Measurements from ENCODE around the gene ZNF629.

GRCh38 chr16:30821891-30822290 is 34.9 kb upstream of the ZNF629 start:
- TF ChIP-seq CTCF (IDR thresholded peaks at IDR 0.05; ENCODE audit: low read depth, low read length) (no peak), EZH2phosphoT487 (IDR thresholded peaks at IDR 0.05; ENCODE audit: low read depth) (no peak)
